ENCODE measurements around the gene USP6. TPM values are rescaled to one million over a fixed set of nuclear protein-coding genes. Genes with fewer than 3 reads are reported as not detected.

Gene USP6
- total and polyA plus RNA-seq, 2 of the 4 experiments (the other 2 are of a cell fraction) = 0.02 TPM; not detected in 1

DNA sequence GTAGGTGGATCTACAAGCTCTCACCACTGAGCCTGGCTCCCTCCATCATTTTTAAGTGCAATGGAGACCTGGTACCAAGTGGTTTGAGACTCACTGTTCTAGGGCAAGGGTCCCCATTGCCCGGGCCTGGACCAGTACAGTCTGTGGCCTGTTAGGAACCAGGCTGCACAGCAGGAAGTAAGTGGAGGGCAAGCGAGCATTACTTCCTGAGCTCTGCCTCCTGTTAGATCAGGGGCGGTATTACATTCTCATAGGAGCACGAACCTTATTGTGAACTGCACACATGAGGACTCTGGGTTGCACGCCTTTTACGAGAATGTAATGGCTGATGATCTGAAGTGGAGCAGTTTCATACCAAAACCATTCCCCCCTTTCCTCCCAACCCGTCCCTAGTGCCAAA is 82.6 kb downstream of the USP6 start:
- no peak for ATAC-seq (ENCODE audit: low read depth)
- WGBS, 2 experiments (ENCODE audit: extremely low coverage in 2 of 2, insufficient read length in 1 of 2) = no CpG with 5 or more reads among the region's 7 CpGs
- Histone ChIP-seq H4K20me1 (ENCODE audit: insufficient read depth, low read length) (no peaks in the 10 kb centered on the region), H3K4ac (ENCODE audit: low read depth, low read length) (no peak overlapping the region), H4K91ac (ENCODE audit: insufficient read depth, low read depth, low read length) (no peak overlapping the region), H2AK9ac (replicated peaks; ENCODE audit: low read depth, low read length, poor library complexity) (no peak overlapping the region), H2BK120ac (ENCODE audit: low read depth, low read length) (no peak overlapping the region), H3K18ac (ENCODE audit: low read depth, low read length) (no peak overlapping the region), H3K4me3 (ENCODE audit: insufficient read depth, low read depth, low read length) (no peak overlapping the region), H3K14ac (replicated peaks; ENCODE audit: low read depth, low read length) (no peak overlapping the region), H2AFZ (replicated peaks; ENCODE audit: low read length, poor library complexity) (no peak overlapping the region), H3K4me1 (ENCODE audit: control insufficient read depth, insufficient read depth, low read length) (peaks cover 3% of the 10 kb centered on the region; the same call in 1 of the 2 replicates), H3K9me3 (ENCODE audit: control insufficient read depth, insufficient read depth, low read length) (no peaks in the 10 kb centered on the region), H4K8ac (ENCODE audit: low read depth in 2 of 2, low read length in 2 of 2) (no peak overlapping the region), H3K4me2 (ENCODE audit: low read depth, low read length) (no peak overlapping the region), H3K56ac (ENCODE audit: extremely low read depth, insufficient read depth, low read length) (no peak overlapping the region), H4K5ac (ENCODE audit: low read depth, low read length) (no peak overlapping the region), H3K36me3 (ENCODE audit: control insufficient read depth, insufficient read depth, low read length) (no peaks in the 10 kb centered on the region), H2AK5ac (ENCODE audit: low read depth, low read length) (no peak overlapping the region), H2BK5ac (ENCODE audit: low read depth, low read length, poor library complexity, severe bottlenecking) (no peak overlapping the region), H2BK15ac (ENCODE audit: low read depth, low read length) (no peak overlapping the region), H3K79me1 (ENCODE audit: low read depth in 1 of 2, low read length in 2 of 2) (peaks cover 0 to 2% of the 10 kb centered on the region in 2 experiments; a peak in 2 of 4 replicates), H3K9ac (ENCODE audit: low read depth, low read length) (no peak overlapping the region), H2BK20ac (ENCODE audit: low read depth, low read length) (no peak overlapping the region), H3K27ac (ENCODE audit: insufficient read depth, low read length) (no peak overlapping the region), H3K27me3 (ENCODE audit: control insufficient read depth, insufficient read depth, low read length) (no peaks in the 10 kb centered on the region), H3K9me1 (ENCODE audit: insufficient read depth, low read length) (peaks cover 3% of the 10 kb centered on the region; the same call in 1 of the 2 replicates), H3K23ac (ENCODE audit: low read depth, low read length) (no peak overlapping the region)
- DNase-seq = no peak
- POLR2A ChIA-PET (ENCODE audit: unreplicated experiment) = no interaction called here
- in situ Hi-C loops (cut with MboI; ENCODE audit: low sequenced_read_pairs) (no loop called here), dilution Hi-C loops (cut with HindIII; ENCODE audit: low sequenced_read_pairs, unreplicated experiment) (no loop called here), intact Hi-C loops (cut with micrococcal nuclease) (loop anchor here (1.0 kb wide), 1 partner anchor 39 kb away; no protein-coding TSS in a partner anchor)
- TF ChIP-seq CEBPB (IDR thresholded peaks at IDR 0.05; ENCODE audit: low read depth, low read length) = no peak
- TF ChIP-seq FOS (IDR thresholded peaks at IDR 0.05; ENCODE audit: low read depth, low read length) = no peak
- no peak for TF ChIP-seq POLR2A (IDR thresholded peaks at IDR 0.05; ENCODE audit: low read depth, low read length)
- TF ChIP-seq RAD21 (IDR thresholded peaks at IDR 0.05; ENCODE audit: low read length) = no peak
- TF ChIP-seq SMC3 (IDR thresholded peaks at IDR 0.05; ENCODE audit: low read depth, low read length) = no peak
- no peak for TF ChIP-seq BHLHE40 (IDR thresholded peaks at IDR 0.05; ENCODE audit: low read depth, low read length)
- TF ChIP-seq, protein P1, sequence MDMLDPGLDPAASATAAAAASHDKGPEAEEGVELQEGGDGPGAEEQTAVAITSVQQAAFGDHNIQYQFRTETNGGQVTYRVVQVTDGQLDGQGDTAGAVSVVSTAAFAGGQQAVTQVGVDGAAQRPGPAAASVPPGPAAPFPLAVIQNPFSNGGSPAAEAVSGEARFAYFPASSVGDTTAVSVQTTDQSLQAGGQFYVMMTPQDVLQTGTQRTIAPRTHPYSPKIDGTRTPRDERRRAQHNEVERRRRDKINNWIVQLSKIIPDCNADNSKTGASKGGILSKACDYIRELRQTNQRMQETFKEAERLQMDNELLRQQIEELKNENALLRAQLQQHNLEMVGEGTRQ (IDR thresholded peaks at IDR 0.05; ENCODE audit: low read depth, low read length) = no peak
- no peak for TF ChIP-seq ELK1 (IDR thresholded peaks at IDR 0.05; ENCODE audit: borderline replicate concordance, low read depth, low read length)
- TF ChIP-seq, protein P2, sequence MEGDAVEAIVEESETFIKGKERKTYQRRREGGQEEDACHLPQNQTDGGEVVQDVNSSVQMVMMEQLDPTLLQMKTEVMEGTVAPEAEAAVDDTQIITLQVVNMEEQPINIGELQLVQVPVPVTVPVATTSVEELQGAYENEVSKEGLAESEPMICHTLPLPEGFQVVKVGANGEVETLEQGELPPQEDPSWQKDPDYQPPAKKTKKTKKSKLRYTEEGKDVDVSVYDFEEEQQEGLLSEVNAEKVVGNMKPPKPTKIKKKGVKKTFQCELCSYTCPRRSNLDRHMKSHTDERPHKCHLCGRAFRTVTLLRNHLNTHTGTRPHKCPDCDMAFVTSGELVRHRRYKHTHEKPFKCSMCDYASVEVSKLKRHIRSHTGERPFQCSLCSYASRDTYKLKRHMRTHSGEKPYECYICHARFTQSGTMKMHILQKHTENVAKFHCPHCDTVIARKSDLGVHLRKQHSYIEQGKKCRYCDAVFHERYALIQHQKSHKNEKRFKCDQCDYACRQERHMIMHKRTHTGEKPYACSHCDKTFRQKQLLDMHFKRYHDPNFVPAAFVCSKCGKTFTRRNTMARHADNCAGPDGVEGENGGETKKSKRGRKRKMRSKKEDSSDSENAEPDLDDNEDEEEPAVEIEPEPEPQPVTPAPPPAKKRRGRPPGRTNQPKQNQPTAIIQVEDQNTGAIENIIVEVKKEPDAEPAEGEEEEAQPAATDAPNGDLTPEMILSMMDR (conservative IDR thresholded peaks at IDR 0.05; ENCODE audit: low read depth, low read length) = no peak
- TF ChIP-seq MAZ (IDR thresholded peaks at IDR 0.05; ENCODE audit: borderline replicate concordance, low read depth, low read length) = no peak
- no peak for TF ChIP-seq MXI1 (IDR thresholded peaks at IDR 0.05; ENCODE audit: borderline replicate concordance, low read depth, low read length)
- no peak for TF ChIP-seq CHD1 (IDR thresholded peaks at IDR 0.05; ENCODE audit: low read depth, low read length)
- no peak for TF ChIP-seq MAFK (IDR thresholded peaks at IDR 0.05; ENCODE audit: low read depth, low read length)
- TF ChIP-seq RCOR1 (IDR thresholded peaks at IDR 0.05; ENCODE audit: insufficient replicate concordance, low read length) = no peak
- no peak for TF ChIP-seq RFX5 (IDR thresholded peaks at IDR 0.05; ENCODE audit: low read depth, low read length)
- TF ChIP-seq NFE2L2 (IDR thresholded peaks at IDR 0.05; ENCODE audit: low read depth, low read length) = no peak
- CTCF ChIA-PET = no interaction called here
- no TSS peak for BruUV-seq (replicated peaks)

Data from IMR-90 (cell line).